Activated naive CD8-positive, alpha-beta T cell treated with anti-CD3 and anti-CD28 coated beads, Interleukin-2, amount 10 ng/mL, durations not matched to agents 7 days and 5 days (primary cell): ENCODE measurements around the gene NOTCH1. TPM values are rescaled to one million over a fixed set of nuclear protein-coding genes. Genes with fewer than 3 reads are reported as not detected.

Experiments
- ATAC-seq: fragments of 150-1000 bp; cut with Tn5 transposase; one replicate; pipeline ENCODE4 v1.10.0; 2021; ENCODE audit warnings: low read depth, moderate library complexity
- POLR2A ChIA-PET: fragments of 350-600 bp; sonication (Branson Sonifier 250); formaldehyde crosslinking; loops from one replicate; lab custom pipeline; 2021; ENCODE audit warnings: antibody characterized with exemption; lab: Charles Lee
- DNase-seq: peaks from one replicate; pipeline ENCODE4 v3.0.0; 2021
- H3K27ac Mint-ChIP-seq: one replicate; pipeline ENCODE4 v1.8.0; 2022; ENCODE audit warnings: mild to moderate bottlenecking, mixed read lengths
- H3K27me3 Mint-ChIP-seq: one replicate; pipeline ENCODE4 v1.8.0; 2022; ENCODE audit warnings: mild to moderate bottlenecking, moderate library complexity, mixed read lengths
- H3K36me3 Mint-ChIP-seq: one replicate; pipeline ENCODE4 v1.8.0; 2021; ENCODE audit warnings: mild to moderate bottlenecking, mixed read lengths
- H3K4me1 Mint-ChIP-seq: one replicate; pipeline ENCODE4 v1.8.0; 2021; ENCODE audit warnings: mixed read lengths
- H3K4me3 Mint-ChIP-seq: one replicate; pipeline ENCODE4 v1.8.0; 2022; ENCODE audit warnings: mild to moderate bottlenecking, moderate library complexity, mixed read lengths
- H3K9me3 Mint-ChIP-seq: one replicate; pipeline ENCODE4 v1.8.0; 2021; ENCODE audit warnings: mixed read lengths
- total RNA-seq, 2 experiments: library from RNA; stranded (reverse); gene quantifications; one replicate each; pipeline ENCODE4 v1.2.3, GENCODE V29; 2021

Gene NOTCH1
- total RNA-seq, 2 experiments from 2014 or later: 67.0 to 70.2 TPM

GRCh38 chr9:136470792-136471469 is 74.9 kb downstream of the NOTCH1 start:
- peaks cover 1% of the 10 kb centered on the region for H3K4me1 Mint-ChIP-seq

GRCh38 chr9:136470356-136470755 is 75.5 kb downstream of the NOTCH1 start:
- H3K36me3 Mint-ChIP-seq: peaks cover 9% of the 10 kb centered on the region
- H3K4me3 Mint-ChIP-seq: no peak overlapping the region
- no peaks in the 10 kb centered on the region for H3K9me3 Mint-ChIP-seq
- DNase-seq (no peak), ATAC-seq (no peak)
- POLR2A ChIA-PET: no interaction called here
- H3K27me3 Mint-ChIP-seq: no peaks in the 10 kb centered on the region
- H3K27ac Mint-ChIP-seq: no peak overlapping the region
- peaks cover 1% of the 10 kb centered on the region for H3K4me1 Mint-ChIP-seq

More at GRCh38 chr9:136470792-136471469, 74.9 kb downstream of the NOTCH1 start:
- Mint-ChIP-seq H3K4me3 (no peak overlapping the region), H3K27ac (no peak overlapping the region), H3K36me3 (peaks cover 8% of the 10 kb centered on the region), H3K9me3 (no peaks in the 10 kb centered on the region), H3K27me3 (no peaks in the 10 kb centered on the region)
- DNase-seq: no peak
- no peak for ATAC-seq
- POLR2A ChIA-PET: no interaction called here

GRCh38 chr9:136467766-136468165 is 78.1 kb downstream of the NOTCH1 start:
- Mint-ChIP-seq H3K27me3 (no peaks in the 10 kb centered on the region), H3K4me3 (no peak overlapping the region), H3K4me1 (no peaks in the 10 kb centered on the region), H3K9me3 (no peaks in the 10 kb centered on the region), H3K27ac (no peak overlapping the region), H3K36me3 (peaks cover 13% of the 10 kb centered on the region)
- DNase-seq (no peak), ATAC-seq (no peak)
- POLR2A ChIA-PET: no interaction called here

GRCh38 chr9:136466155-136466541 is 79.7 kb downstream of the NOTCH1 start:
- Mint-ChIP-seq H3K9me3 (no peaks in the 10 kb centered on the region), H3K4me3 (no peak overlapping the region), H3K36me3 (peaks cover 16% of the 10 kb centered on the region), H3K4me1 (no peaks in the 10 kb centered on the region), H3K27me3 (no peaks in the 10 kb centered on the region), H3K27ac (no peak overlapping the region)
- ATAC-seq (no peak), DNase-seq (no peak)
- POLR2A ChIA-PET: no interaction called here

GRCh38 chr9:136465500-136466154 is 80.2 kb downstream of the NOTCH1 start:
- POLR2A ChIA-PET: no interaction called here
- ATAC-seq (no peak), DNase-seq (no peak)
- Mint-ChIP-seq H3K36me3 (peaks cover 14% of the 10 kb centered on the region), H3K27me3 (no peaks in the 10 kb centered on the region), H3K4me1 (no peaks in the 10 kb centered on the region), H3K4me3 (no peak overlapping the region), H3K9me3 (no peaks in the 10 kb centered on the region), H3K27ac (no peak overlapping the region)

- POLR2A ChIA-PET: interaction anchor here (0.6 kb wide), 1 partner anchor 60 kb away, joined by 3 read pairs; no protein-coding TSS in a partner anchor
- no peaks in the 10 kb centered on the region for H3K9me3 Mint-ChIP-seq
- H3K4me3 Mint-ChIP-seq: no peak overlapping the region
- DNase-seq (no peak), ATAC-seq (no peak)
- H3K4me1 Mint-ChIP-seq: no peaks in the 10 kb centered on the region
- H3K27me3 Mint-ChIP-seq: no peaks in the 10 kb centered on the region
- H3K27ac Mint-ChIP-seq: no peak overlapping the region
- peaks cover 15% of the 10 kb centered on the region for H3K36me3 Mint-ChIP-seq
Measured at GRCh38 chr9:136464241-136464640, 81.6 kb downstream of the NOTCH1 start.

GRCh38 chr9:136463578-136463977 is 82.3 kb downstream of the NOTCH1 start:
- Mint-ChIP-seq H3K27ac (no peak overlapping the region), H3K4me1 (no peaks in the 10 kb centered on the region), H3K9me3 (no peaks in the 10 kb centered on the region), H3K36me3 (peaks cover 19% of the 10 kb centered on the region), H3K4me3 (no peak overlapping the region), H3K27me3 (no peaks in the 10 kb centered on the region)
- POLR2A ChIA-PET: no interaction called here
- DNase-seq: no peak
- no peak for ATAC-seq

- no peak overlapping the region for H3K4me3 Mint-ChIP-seq
- no peaks in the 10 kb centered on the region for H3K9me3 Mint-ChIP-seq
- no peak overlapping the region for H3K27ac Mint-ChIP-seq
- ATAC-seq (no peak), DNase-seq (no peak)
- POLR2A ChIA-PET: no interaction called here
- H3K4me1 Mint-ChIP-seq: no peaks in the 10 kb centered on the region
- peaks cover 21% of the 10 kb centered on the region for H3K36me3 Mint-ChIP-seq
- H3K27me3 Mint-ChIP-seq: no peaks in the 10 kb centered on the region
Measured at GRCh38 chr9:136462664-136463063, 83.2 kb downstream of the NOTCH1 start.

- Mint-ChIP-seq H3K4me3 (no peak overlapping the region), H3K27me3 (no peaks in the 10 kb centered on the region), H3K4me1 (no peaks in the 10 kb centered on the region), H3K27ac (no peak overlapping the region), H3K36me3 (peaks cover 20% of the 10 kb centered on the region), H3K9me3 (no peaks in the 10 kb centered on the region)
- POLR2A ChIA-PET: no interaction called here
- no peak for ATAC-seq
- no peak for DNase-seq
Measured at GRCh38 chr9:136460772-136461325, 85.0 kb downstream of the NOTCH1 start.

- H3K27ac Mint-ChIP-seq: no peak overlapping the region
- ATAC-seq (no peak), DNase-seq (no peak)
- no peaks in the 10 kb centered on the region for H3K27me3 Mint-ChIP-seq
- peaks cover 23% of the 10 kb centered on the region for H3K36me3 Mint-ChIP-seq
- H3K4me1 Mint-ChIP-seq: no peaks in the 10 kb centered on the region
- no peak overlapping the region for H3K4me3 Mint-ChIP-seq
- POLR2A ChIA-PET: no interaction called here
- H3K9me3 Mint-ChIP-seq: no peaks in the 10 kb centered on the region
Measured at GRCh38 chr9:136459425-136459824, 86.4 kb downstream of the NOTCH1 start.

- POLR2A ChIA-PET: no interaction called here
- Mint-ChIP-seq H3K27ac (no peak overlapping the region), H3K4me3 (no peak overlapping the region), H3K4me1 (no peaks in the 10 kb centered on the region), H3K27me3 (no peaks in the 10 kb centered on the region), H3K9me3 (no peaks in the 10 kb centered on the region), H3K36me3 (peaks cover 24% of the 10 kb centered on the region)
- DNase-seq (no peak), ATAC-seq (no peak)
Measured at GRCh38 chr9:136457326-136457725, 88.5 kb downstream of the NOTCH1 start.

- DNase-seq (no peak), ATAC-seq (no peak)
- POLR2A ChIA-PET: interaction anchor here (1.1 kb wide), 1 partner anchor 11 kb away, joined by 4 read pairs; no protein-coding TSS in a partner anchor
- no peaks in the 10 kb centered on the region for H3K27me3 Mint-ChIP-seq
- H3K36me3 Mint-ChIP-seq: peaks cover 22% of the 10 kb centered on the region
- no peak overlapping the region for H3K4me3 Mint-ChIP-seq
- no peak overlapping the region for H3K27ac Mint-ChIP-seq
- no peaks in the 10 kb centered on the region for H3K4me1 Mint-ChIP-seq
- no peaks in the 10 kb centered on the region for H3K9me3 Mint-ChIP-seq
Measured at GRCh38 chr9:136456258-136456657, 89.6 kb downstream of the NOTCH1 start.

GRCh38 chr9:136455043-136456002 is 90.5 kb downstream of the NOTCH1 start:
- no peaks in the 10 kb centered on the region for H3K4me1 Mint-ChIP-seq
- no peaks in the 10 kb centered on the region for H3K27me3 Mint-ChIP-seq
- peaks cover 25% of the 10 kb centered on the region for H3K36me3 Mint-ChIP-seq
- POLR2A ChIA-PET: interaction anchor here (1.1 kb wide), 1 partner anchor 10 kb away, joined by 4 read pairs; no protein-coding TSS in a partner anchor
- DNase-seq: no peak
- no peaks in the 10 kb centered on the region for H3K9me3 Mint-ChIP-seq
- no peak overlapping the region for H3K27ac Mint-ChIP-seq
- no peak for ATAC-seq
- no peak overlapping the region for H3K4me3 Mint-ChIP-seq
